Mesendoderm (in vitro differentiated cells): ENCODE measurements around the gene MAPK8IP2.

Experiments used
- DNase-seq: peaks from one replicate; pipeline ENCODE4 v3.0.0; 2013
- H2AK5ac ChIP-seq: 2 replicates; pipeline ENCODE4 v1.6.1; 2013; ENCODE audit warnings: low read length, inconsistent platforms
- H2BK120ac ChIP-seq: 2 replicates; pipeline ENCODE4 v1.6.1; 2013; ENCODE audit warnings: low read depth, mild to moderate bottlenecking, low read length, moderate library complexity, mixed read lengths
- H2BK15ac ChIP-seq: replicated peaks from 2 replicates; pipeline ENCODE4 v1.6.1; 2013; ENCODE audit warnings: low read depth, mild to moderate bottlenecking, moderate library complexity
- H2BK5ac ChIP-seq: 2 replicates; pipeline ENCODE4 v1.6.1; 2013; ENCODE audit warnings: low read length, inconsistent platforms
- H3K18ac ChIP-seq: 2 replicates; pipeline ENCODE4 v1.6.1; 2013; ENCODE audit warnings: mild to moderate bottlenecking, low read length, mixed read lengths
- H3K23ac ChIP-seq: one replicate; pipeline ENCODE4 v1.6.1; 2013; ENCODE audit warnings: low read length
- H3K27ac ChIP-seq: 2 replicates; pipeline ENCODE4 v1.5.1; 2013; ENCODE audit warnings: low read depth, mild to moderate bottlenecking, inconsistent platforms, low read length, moderate library complexity
- H3K27me3 ChIP-seq: 2 replicates; pipeline ENCODE4 v1.6.1; 2013; ENCODE audit warnings: low read length, control low read depth, mild to moderate bottlenecking, inconsistent platforms; ENCODE audit not compliant: insufficient read depth, poor library complexity
- H3K36me3 ChIP-seq: 2 replicates; pipeline ENCODE4 v1.6.1; 2013; ENCODE audit warnings: low read length, inconsistent platforms; ENCODE audit not compliant: control insufficient read depth, insufficient read depth
- H3K4ac ChIP-seq: one replicate; pipeline ENCODE4 v1.6.1; 2013; ENCODE audit warnings: low read depth, mild to moderate bottlenecking, low read length, moderate library complexity
- H3K4me1 ChIP-seq: 2 replicates; pipeline ENCODE4 v1.6.1; 2013; ENCODE audit warnings: low read depth, low read length, inconsistent platforms; ENCODE audit not compliant: control insufficient read depth
- H3K4me2 ChIP-seq: 2 replicates; pipeline ENCODE4 v1.6.1; 2013; ENCODE audit warnings: low read length
- H3K4me3 ChIP-seq: 2 replicates; pipeline ENCODE4 v1.5.1; 2013; ENCODE audit warnings: mild to moderate bottlenecking, low read length
- H3K56ac ChIP-seq: one replicate; pipeline ENCODE4 v1.6.1; 2013; ENCODE audit warnings: low read length
- H3K79me1 ChIP-seq: 2 replicates; pipeline ENCODE4 v1.6.1; 2013; ENCODE audit warnings: low read length, inconsistent platforms
- H3K79me2 ChIP-seq: 2 replicates; pipeline ENCODE4 v1.6.1; 2013; ENCODE audit warnings: mild to moderate bottlenecking, low read length; ENCODE audit not compliant: control insufficient read depth, insufficient read depth
- H3K9ac ChIP-seq: 2 replicates; pipeline ENCODE4 v1.6.1; 2013; ENCODE audit warnings: low read length, inconsistent platforms
- H4K5ac ChIP-seq: one replicate; pipeline ENCODE4 v1.6.1; 2013; ENCODE audit warnings: low read length
- H4K8ac ChIP-seq: one replicate; pipeline ENCODE4 v1.6.1; 2013; ENCODE audit warnings: low read depth, mild to moderate bottlenecking, control low read depth, low read length, moderate library complexity
- WGBS: extraction: QIAGEN DNeasy Blood & Tissue Kit; methylation state at CpG from one replicate; pipeline ENCODE4 v1.1.7; 2013; ENCODE audit warnings: low lambda C conversion rate, missing lambda C conversion rate; ENCODE audit not compliant: insufficient coverage; ENCODE audit errors: extremely low coverage; 5-methylcytosine and 5-hydroxymethylcytosine counted together

The MAPK8IP2 gene

GRCh38 chr22:50576806-50577696 is 23.5 kb upstream of the MAPK8IP2 start:
- no peak overlapping the region for H3K56ac ChIP-seq
- no peak overlapping the region for H4K8ac ChIP-seq
- H3K27ac ChIP-seq = no peak overlapping the region
- no peak overlapping the region for H3K23ac ChIP-seq
- no peak overlapping the region for H3K4me2 ChIP-seq
- no CpG with 5 or more reads among the region's 18 CpGs for WGBS
- H2BK120ac ChIP-seq = no peak overlapping the region
- H3K27me3 ChIP-seq = no peaks in the 10 kb centered on the region
- peaks cover 10% of the 10 kb centered on the region for H3K36me3 ChIP-seq
- H3K4me1 ChIP-seq = peaks cover 2% of the 10 kb centered on the region
- peaks cover 7% of the 10 kb centered on the region for H3K79me1 ChIP-seq
- no peak for DNase-seq
- no peak overlapping the region for H4K5ac ChIP-seq
- H2BK5ac ChIP-seq = no peak overlapping the region
- no peak overlapping the region for H2BK15ac ChIP-seq
- no peak overlapping the region for H3K4me3 ChIP-seq
- no peak overlapping the region for H3K4ac ChIP-seq
- no peak overlapping the region for H3K9ac ChIP-seq
- peaks cover 6% of the 10 kb centered on the region for H3K79me2 ChIP-seq
- no peak overlapping the region for H2AK5ac ChIP-seq
- H3K18ac ChIP-seq = no peak overlapping the region

GRCh38 chr22:50577697-50577986 is 23.0 kb upstream of the MAPK8IP2 start:
- peaks cover 9% of the 10 kb centered on the region for H3K36me3 ChIP-seq
- no peak overlapping the region for H3K27ac ChIP-seq

GRCh38 chr22:50577987-50578775 is 22.4 kb upstream of the MAPK8IP2 start, which contains the start of gene CPT1B:
TSS of gene CPT1B (minus strand) at chr22:50578427. CDS start at chr22:50577915, 512 bp downstream.
- peaks cover 7% of the 10 kb centered on the region for H3K79me1 ChIP-seq
- no peak within 1 kb of the TSS for H3K4ac ChIP-seq
- peaks cover 6% of the 10 kb centered on the region for H3K79me2 ChIP-seq
- no peak within 1 kb of the TSS for H3K4me2 ChIP-seq
- no peak for DNase-seq
- no peak within 1 kb of the TSS for H2BK15ac ChIP-seq
- H3K9ac ChIP-seq = no peak within 1 kb of the TSS
- WGBS = no CpG with 5 or more reads among the region's 63 CpGs
- no peak within 1 kb of the TSS for H3K4me3 ChIP-seq
- H3K56ac ChIP-seq = no peak within 1 kb of the TSS
- H3K36me3 ChIP-seq = peaks cover 9% of the 10 kb centered on the region
- H2BK120ac ChIP-seq = no peak within 1 kb of the TSS
- no peak within 1 kb of the TSS for H2BK5ac ChIP-seq
- peaks cover 2% of the 10 kb centered on the region for H3K4me1 ChIP-seq
- H3K27me3 ChIP-seq = no peaks in the 10 kb centered on the region
- no peak within 1 kb of the TSS for H3K23ac ChIP-seq
- no peak within 1 kb of the TSS for H4K8ac ChIP-seq
- no peak within 1 kb of the TSS for H2AK5ac ChIP-seq
- H3K18ac ChIP-seq = no peak within 1 kb of the TSS
- H3K27ac ChIP-seq = no peak within 1 kb of the TSS
- no peak within 1 kb of the TSS for H4K5ac ChIP-seq

More at GRCh38 chr22:50577697-50577986, 23.0 kb upstream of the MAPK8IP2 start:
- Histone ChIP-seq H3K4me3 (no peak overlapping the region), H4K8ac (no peak overlapping the region), H2AK5ac (no peak overlapping the region), H3K79me1 (peaks cover 7% of the 10 kb centered on the region), H4K5ac (no peak overlapping the region), H3K23ac (no peak overlapping the region), H2BK120ac (no peak overlapping the region), H3K27me3 (no peaks in the 10 kb centered on the region), H2BK5ac (no peak overlapping the region), H3K79me2 (peaks cover 6% of the 10 kb centered on the region), H3K4ac (no peak overlapping the region), H3K9ac (no peak overlapping the region), H3K18ac (no peak overlapping the region), H3K4me2 (no peak overlapping the region), H2BK15ac (no peak overlapping the region), H3K56ac (no peak overlapping the region), H3K4me1 (peaks cover 2% of the 10 kb centered on the region)
- DNase-seq = no peak
- no CpG with 5 or more reads among the region's 23 CpGs for WGBS

- Histone ChIP-seq H2BK5ac (no peak overlapping the region), H3K4me3 (no peak overlapping the region)
Measured at GRCh38 chr22:50578776-50579310, 21.8 kb upstream of the MAPK8IP2 start.

GRCh38 chr22:50579752-50580151 is 20.8 kb upstream of the MAPK8IP2 start:
- no peak for DNase-seq
- H3K4me1 ChIP-seq = peaks cover 2% of the 10 kb centered on the region
- no peak overlapping the region for H3K23ac ChIP-seq
- no peak overlapping the region for H2BK15ac ChIP-seq
- no peak overlapping the region for H3K4me3 ChIP-seq
- H3K4me2 ChIP-seq = no peak overlapping the region
- no peak overlapping the region for H2BK5ac ChIP-seq
- peaks cover 7% of the 10 kb centered on the region for H3K79me1 ChIP-seq
- WGBS = no CpG with 5 or more reads among the region's 4 CpGs
- H3K56ac ChIP-seq = no peak overlapping the region
- peaks cover 6% of the 10 kb centered on the region for H3K79me2 ChIP-seq
- no peak overlapping the region for H3K9ac ChIP-seq
- no peak overlapping the region for H3K27ac ChIP-seq
- H4K8ac ChIP-seq = no peak overlapping the region
- H3K36me3 ChIP-seq = peaks cover 7% of the 10 kb centered on the region
- no peak overlapping the region for H2BK120ac ChIP-seq
- H4K5ac ChIP-seq = no peak overlapping the region
- H2AK5ac ChIP-seq = no peak overlapping the region
- no peaks in the 10 kb centered on the region for H3K27me3 ChIP-seq
- no peak overlapping the region for H3K18ac ChIP-seq
- no peak overlapping the region for H3K4ac ChIP-seq

More at GRCh38 chr22:50578776-50579310, 21.8 kb upstream of the MAPK8IP2 start:
- no peak overlapping the region for H2AK5ac ChIP-seq
- no peak overlapping the region for H3K9ac ChIP-seq
- peaks cover 2% of the 10 kb centered on the region for H3K4me1 ChIP-seq
- DNase-seq = no peak
- H2BK120ac ChIP-seq = no peak overlapping the region
- no peak overlapping the region for H3K4ac ChIP-seq
- H2BK15ac ChIP-seq = no peak overlapping the region
- no peak overlapping the region for H3K27ac ChIP-seq
- WGBS = no CpG with 5 or more reads among the region's 8 CpGs
- no peak overlapping the region for H3K23ac ChIP-seq
- H4K5ac ChIP-seq = no peak overlapping the region
- H3K18ac ChIP-seq = no peak overlapping the region
- peaks cover 7% of the 10 kb centered on the region for H3K79me1 ChIP-seq
- no peak overlapping the region for H3K56ac ChIP-seq
- H3K27me3 ChIP-seq = no peaks in the 10 kb centered on the region
- peaks cover 6% of the 10 kb centered on the region for H3K79me2 ChIP-seq
- H3K36me3 ChIP-seq = peaks cover 9% of the 10 kb centered on the region
- no peak overlapping the region for H3K4me2 ChIP-seq
- no peak overlapping the region for H4K8ac ChIP-seq
